Hepatocyte (in vitro differentiated cells): ENCODE results near the gene CCDC81.

Experiments used
- CTCF ChIP-seq: fragments of 200-600 bp; sonication (generic); IDR thresholded peaks from 2 replicates; pipeline ENCODE4 v1.5.1; 2016; ENCODE audit warnings: antibody characterized with exemption, mild to moderate bottlenecking; ENCODE audit not compliant: poor library complexity
- EZH2phosphoT487 ChIP-seq: fragments of 200-600 bp; sonication (generic); IDR thresholded peaks from one replicate; pipeline ENCODE4 v1.6.1; 2018; ENCODE audit warnings: antibody characterized with exemption, mild to moderate bottlenecking, low read depth, moderate library complexity; ENCODE audit not compliant: unreplicated experiment, severe bottlenecking

GRCh38 chr11:86335131-86335767, 39.4 kb upstream of the CCDC81 start:
- TF ChIP-seq CTCF (no peak), EZH2phosphoT487 (no peak)
